GM12875 (cell line): ENCODE data around the gene GRAMD1C.

Experiments used
- H3K4me3 ChIP-seq: one replicate; pipeline ENCODE4 v1.5.1; 2011; ENCODE audit warnings: low read depth, low read length, control low read depth
- TF ChIP-seq, protein P1 (sequence below): IDR thresholded peaks from 2 replicates; pipeline ENCODE4 v1.5.1; 2011; ENCODE audit warnings: low read depth, mild to moderate bottlenecking, control low read depth, inconsistent platforms, low read length, moderate library complexity, borderline replicate concordance; ENCODE audit not compliant: insufficient read depth

The GRAMD1C gene

DNA sequence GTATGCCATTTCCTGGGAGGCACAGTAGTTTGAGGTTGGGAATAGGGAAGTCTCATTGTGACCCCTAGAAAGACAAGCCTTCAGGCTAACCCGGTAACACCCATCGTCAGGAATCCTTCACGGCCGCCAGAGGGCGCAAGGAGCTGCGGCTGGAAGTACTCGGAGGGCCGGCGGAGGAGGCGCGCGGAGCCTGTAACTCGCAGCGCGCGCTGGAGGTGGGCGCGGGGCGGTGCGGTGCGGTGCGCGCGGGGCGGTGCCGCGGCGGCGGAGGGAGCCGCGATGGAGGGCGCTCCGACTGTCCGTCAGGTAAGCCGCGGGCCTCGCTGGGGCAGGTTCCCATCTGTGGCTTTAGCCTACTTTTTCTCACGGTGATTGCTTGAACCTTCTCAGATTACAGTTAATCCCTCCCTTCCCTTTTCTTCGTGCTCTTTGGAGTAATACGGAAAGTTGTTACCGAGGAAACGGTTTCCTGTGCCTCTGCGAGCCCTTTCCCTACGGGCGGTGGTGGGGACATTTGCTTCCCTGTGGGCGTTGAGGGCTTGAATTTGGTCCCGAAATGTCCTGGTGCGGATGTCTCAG lies at the start of gene GRAMD1C:
TSS of gene GRAMD1C (plus strand) at position 158 of the 579 bp plus-strand sequence. CDS start at position 280, 122 bp downstream.
- peak within 1 kb of the TSS; percentile 49 for H3K4me3 ChIP-seq
- TF ChIP-seq, protein P1, sequence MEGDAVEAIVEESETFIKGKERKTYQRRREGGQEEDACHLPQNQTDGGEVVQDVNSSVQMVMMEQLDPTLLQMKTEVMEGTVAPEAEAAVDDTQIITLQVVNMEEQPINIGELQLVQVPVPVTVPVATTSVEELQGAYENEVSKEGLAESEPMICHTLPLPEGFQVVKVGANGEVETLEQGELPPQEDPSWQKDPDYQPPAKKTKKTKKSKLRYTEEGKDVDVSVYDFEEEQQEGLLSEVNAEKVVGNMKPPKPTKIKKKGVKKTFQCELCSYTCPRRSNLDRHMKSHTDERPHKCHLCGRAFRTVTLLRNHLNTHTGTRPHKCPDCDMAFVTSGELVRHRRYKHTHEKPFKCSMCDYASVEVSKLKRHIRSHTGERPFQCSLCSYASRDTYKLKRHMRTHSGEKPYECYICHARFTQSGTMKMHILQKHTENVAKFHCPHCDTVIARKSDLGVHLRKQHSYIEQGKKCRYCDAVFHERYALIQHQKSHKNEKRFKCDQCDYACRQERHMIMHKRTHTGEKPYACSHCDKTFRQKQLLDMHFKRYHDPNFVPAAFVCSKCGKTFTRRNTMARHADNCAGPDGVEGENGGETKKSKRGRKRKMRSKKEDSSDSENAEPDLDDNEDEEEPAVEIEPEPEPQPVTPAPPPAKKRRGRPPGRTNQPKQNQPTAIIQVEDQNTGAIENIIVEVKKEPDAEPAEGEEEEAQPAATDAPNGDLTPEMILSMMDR: peak; percentile 91

DNA sequence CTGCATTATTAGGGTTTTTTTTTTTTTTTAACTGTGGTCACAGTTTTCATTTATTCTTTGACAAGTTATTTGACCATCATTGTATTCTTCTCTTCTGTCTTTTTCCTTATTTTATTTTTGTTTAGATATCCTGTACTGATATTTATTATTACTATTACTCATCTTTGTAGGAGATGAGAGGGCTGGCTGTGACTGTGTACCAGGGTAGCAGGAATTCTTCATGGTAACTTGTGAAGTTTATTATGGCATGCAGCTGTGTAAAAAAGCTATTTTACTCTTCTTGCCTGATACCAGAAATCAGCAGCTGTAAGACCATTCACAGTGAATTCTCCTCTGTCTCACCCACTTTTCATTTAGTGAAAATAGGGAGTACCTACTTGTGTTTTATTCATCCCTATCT lies 47.2 kb upstream of the GRAMD1C start:
- H3K4me3 ChIP-seq: no peak overlapping the region
- TF ChIP-seq, protein P1: no peak

DNA sequence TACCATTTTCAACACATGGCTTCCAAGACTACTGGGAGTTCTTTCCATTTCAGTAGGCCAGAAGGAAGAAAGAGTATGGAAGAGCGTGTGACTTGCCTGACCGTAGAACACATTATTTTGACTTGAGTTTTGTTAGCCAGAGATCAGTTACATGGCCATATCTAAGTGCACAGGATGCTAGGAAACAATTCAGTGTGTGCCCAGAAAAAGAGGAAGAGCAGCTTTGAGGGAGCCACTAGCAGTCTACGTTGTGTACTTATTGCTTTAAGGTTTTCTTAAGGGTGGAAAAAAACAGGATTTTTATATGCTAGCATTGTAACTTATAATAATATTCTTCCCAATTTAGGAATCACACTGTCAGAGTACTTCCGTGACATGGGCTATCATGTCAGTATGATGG lies 44.1 kb upstream of the GRAMD1C start:
- TF ChIP-seq, protein P1: no peak
- H3K4me3 ChIP-seq: no peak overlapping the region

- H3K4me3 ChIP-seq: no peak overlapping the region
- TF ChIP-seq, protein P1: no peak
These were observed 42.9 kb upstream of the GRAMD1C start for GRCh38 chr3:113795693-113796092.

DNA sequence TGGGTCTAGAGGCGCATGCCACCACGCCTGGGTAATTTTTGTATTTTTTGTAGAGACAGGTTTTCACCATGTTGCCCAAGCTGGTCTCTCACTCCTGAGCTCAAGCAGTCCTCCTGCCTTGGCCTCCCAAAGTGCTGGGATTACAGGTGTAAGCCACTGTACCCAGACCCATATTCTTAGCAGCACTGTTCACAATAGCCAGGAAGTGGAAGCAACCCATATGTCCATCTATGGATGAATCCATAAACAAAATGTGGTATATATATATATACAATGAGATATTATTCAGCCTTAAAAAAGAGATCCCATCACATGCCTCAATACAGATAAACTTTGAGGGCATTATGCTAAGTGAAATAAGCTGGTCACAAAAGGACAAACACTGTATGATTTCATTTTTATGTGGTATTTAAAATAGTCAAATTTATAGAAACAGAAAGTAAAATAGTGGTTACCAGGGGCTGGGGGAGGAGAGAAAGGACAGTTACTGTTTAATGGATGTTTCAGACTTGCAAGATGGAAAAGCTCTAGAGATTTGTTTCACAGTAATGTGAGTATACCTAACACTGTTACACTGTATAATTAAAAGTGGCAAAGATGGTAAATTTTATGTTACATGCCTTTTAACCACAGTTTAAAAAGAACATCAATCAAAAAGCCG lies 35.7 kb upstream of the GRAMD1C start:
- no peak overlapping the region for H3K4me3 ChIP-seq
- TF ChIP-seq, protein P1: no peak

DNA sequence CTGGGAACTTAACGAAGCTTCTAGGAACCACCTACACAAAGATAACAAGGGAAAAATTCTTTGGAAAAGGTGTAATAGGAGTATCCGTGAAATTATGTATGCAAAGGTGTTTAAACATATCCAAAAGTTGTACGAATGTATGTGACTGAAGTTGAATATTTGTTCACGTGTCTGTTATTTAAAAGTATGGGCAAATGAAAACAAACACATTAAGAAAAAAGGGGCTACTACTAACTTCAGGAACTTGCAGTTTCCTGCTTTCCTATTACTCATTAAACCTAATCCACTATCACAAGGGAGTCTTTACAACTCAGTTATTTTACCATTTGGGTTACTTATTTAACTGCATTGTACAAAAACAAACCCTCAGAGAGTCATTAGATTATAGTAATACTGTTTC lies 33.9 kb upstream of the GRAMD1C start:
- H3K4me3 ChIP-seq: no peak overlapping the region
- TF ChIP-seq, protein P1: no peak

DNA sequence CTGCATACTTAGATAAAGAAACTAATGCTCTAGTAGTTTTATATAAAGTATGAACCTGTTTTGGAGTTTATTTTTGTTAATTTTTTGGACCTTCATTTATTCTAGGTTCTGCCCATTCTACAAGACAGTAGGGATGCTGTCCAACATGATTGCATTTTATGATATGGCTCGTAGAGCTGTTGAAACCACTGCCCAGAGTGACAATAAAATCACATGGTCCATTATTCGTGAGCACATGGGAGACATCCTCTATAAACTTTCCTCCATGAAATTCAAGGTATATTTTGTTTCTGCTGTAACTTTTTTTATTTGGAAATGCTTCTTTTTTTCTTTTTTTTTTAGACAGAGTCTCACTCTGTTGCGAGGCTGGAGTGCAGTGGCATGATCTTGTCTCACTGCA lies 33.3 kb upstream of the GRAMD1C start:
- TF ChIP-seq, protein P1: no peak
- H3K4me3 ChIP-seq: no peak overlapping the region
